Activated CD4-positive, alpha-beta memory T cell treated with anti-CD3 and anti-CD28 coated beads for 36 hours (primary cell): ENCODE measurements around the gene KLHDC2. TPM values are rescaled to one million over a fixed set of nuclear protein-coding genes. Genes with fewer than 3 reads are reported as not detected.
A peak's percentile ranks its signal among the peaks of the same experiment; 100 is the strongest.
"Not testable (repeated sequence)": the region's sequence is repeated elsewhere in the genome, so short reads cannot be mapped to it uniquely, and the experiment has no call there.

Experiments used
- CTCF ChIA-PET: fragments of 350-600 bp; sonication (Branson Sonifier 250); formaldehyde crosslinking; loops from one replicate; lab custom pipeline; 2021; ENCODE audit warnings: antibody characterized with exemption, inconsistent platforms; lab: Charles Lee
- POLR2A ChIA-PET: fragments of 350-600 bp; sonication (Branson Sonifier 250); formaldehyde crosslinking; loops from one replicate; lab custom pipeline; 2021; ENCODE audit warnings: antibody characterized with exemption; lab: Charles Lee
- DNase-seq: peaks from one replicate; pipeline ENCODE4 v3.0.0-alpha.2; 2020
- H3K27ac Mint-ChIP-seq: one replicate; pipeline ENCODE4 v1.8.0; 2021; ENCODE audit warnings: mixed read lengths
- H3K27me3 Mint-ChIP-seq: one replicate; pipeline ENCODE4 v1.8.0; 2021; ENCODE audit warnings: mixed read lengths
- H3K36me3 Mint-ChIP-seq: one replicate; pipeline ENCODE4 v1.8.0; 2021; ENCODE audit warnings: mixed read lengths
- H3K4me1 Mint-ChIP-seq: one replicate; pipeline ENCODE4 v1.8.0; 2021; ENCODE audit warnings: low read depth, mixed read lengths
- H3K4me3 Mint-ChIP-seq: one replicate; pipeline ENCODE4 v1.8.0; 2021; ENCODE audit warnings: mild to moderate bottlenecking, mixed read lengths
- H3K9me3 Mint-ChIP-seq: one replicate; pipeline ENCODE4 v1.8.0; 2021; ENCODE audit warnings: mixed read lengths
- intact Hi-C: fragments of 100-400 bp; cut with micrococcal nuclease; formaldehyde crosslinking; loops from one replicate; pipeline ENCODE4 v1.15.1; 2023
- total RNA-seq, 2 experiments: library from RNA; stranded (reverse); gene quantifications; one replicate each; pipeline ENCODE4 v1.2.3, GENCODE V29; 2021

KLHDC2 gene, protein sequence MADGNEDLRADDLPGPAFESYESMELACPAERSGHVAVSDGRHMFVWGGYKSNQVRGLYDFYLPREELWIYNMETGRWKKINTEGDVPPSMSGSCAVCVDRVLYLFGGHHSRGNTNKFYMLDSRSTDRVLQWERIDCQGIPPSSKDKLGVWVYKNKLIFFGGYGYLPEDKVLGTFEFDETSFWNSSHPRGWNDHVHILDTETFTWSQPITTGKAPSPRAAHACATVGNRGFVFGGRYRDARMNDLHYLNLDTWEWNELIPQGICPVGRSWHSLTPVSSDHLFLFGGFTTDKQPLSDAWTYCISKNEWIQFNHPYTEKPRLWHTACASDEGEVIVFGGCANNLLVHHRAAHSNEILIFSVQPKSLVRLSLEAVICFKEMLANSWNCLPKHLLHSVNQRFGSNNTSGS
- 10 to 100 TPM; 27.8 to 28.2 TPM for total RNA-seq

DNA sequence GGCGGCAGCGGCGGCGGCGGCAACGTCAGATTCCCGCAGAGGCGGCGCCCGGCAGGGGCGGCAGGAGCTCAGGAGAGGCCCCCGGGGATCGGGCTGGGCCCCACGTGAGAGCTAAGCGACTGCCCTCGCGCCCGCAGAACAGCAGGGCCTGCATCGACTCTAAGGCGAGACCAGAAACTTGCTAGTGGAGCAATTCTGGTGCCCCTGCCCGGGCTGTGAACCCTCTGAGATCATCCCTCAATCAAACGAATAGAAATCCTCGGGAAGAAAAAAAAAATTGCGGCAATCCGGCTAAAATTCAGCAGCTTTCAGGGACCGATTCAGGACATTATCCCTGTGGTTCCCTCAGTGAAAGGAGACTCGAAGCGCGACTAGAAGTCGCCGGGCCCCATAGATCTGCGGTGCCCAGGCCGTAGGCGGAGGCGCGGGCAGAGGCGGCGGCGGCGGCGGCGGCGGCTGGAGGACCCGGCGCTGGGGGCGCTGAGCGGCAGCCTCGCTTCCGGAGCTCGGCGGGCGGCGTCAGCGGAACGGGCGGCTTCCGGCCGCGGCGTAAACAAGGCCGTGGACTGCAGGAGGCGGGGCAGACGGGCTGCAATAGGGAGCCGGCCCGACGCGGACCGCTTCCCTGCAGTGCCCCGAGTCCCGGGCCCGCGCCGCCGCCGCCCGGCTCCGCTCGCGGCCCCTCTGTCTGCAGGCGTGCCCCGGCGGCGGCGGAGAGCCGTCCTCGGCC is at the start of gene KLHDC2:
Gene KLHDC2, plus strand, starts transcription at position 583 of the 730 bp plus-strand sequence. CDS start 316 bp downstream, outside the sequence.
- no peaks in the 10 kb centered on the region for H3K27me3 Mint-ChIP-seq

DNA sequence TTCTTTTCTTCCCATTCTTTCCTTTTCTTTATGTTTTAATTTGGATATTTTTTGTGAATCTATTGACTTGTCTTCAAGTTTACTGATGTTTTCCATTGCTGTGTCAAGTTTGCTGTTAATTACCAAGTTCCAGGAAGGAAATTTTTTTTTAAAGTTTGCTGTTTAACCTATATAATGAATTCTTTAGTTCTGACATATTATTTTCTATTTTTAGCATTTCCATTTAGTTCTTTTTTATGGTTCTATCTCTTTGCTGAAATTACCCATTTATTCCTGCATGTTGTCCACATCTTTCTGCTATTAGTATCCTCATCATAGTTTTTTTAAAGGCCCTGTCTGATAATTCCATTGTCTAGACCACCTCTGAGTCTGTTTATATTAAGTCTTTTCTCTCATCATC is 47.2 kb upstream of the KLHDC2 start:
- no peak for DNase-seq
- Mint-ChIP-seq H3K27ac (no peak overlapping the region), H3K27me3 (no peaks in the 10 kb centered on the region), H3K4me3 (no peak overlapping the region), H3K4me1 (no peaks in the 10 kb centered on the region), H3K9me3 (no peaks in the 10 kb centered on the region), H3K36me3 (peaks cover 27% of the 10 kb centered on the region)
- intact Hi-C loops: no loop called here
- ChIA-PET POLR2A (no interaction called here), CTCF (no interaction called here)

More for the DNA sequence above, at the start of gene KLHDC2:
- ChIA-PET CTCF (interaction anchor here (0.6 to 4.6 kb wide), 16 partner anchors 15 to 553 kb away, joined by 3 to 63 read pairs (median 4); partner anchors contain the start of genes DNAAF2, KLHDC1 and POLE2), POLR2A (interaction anchor here (0.6 to 3.4 kb wide), 13 partner anchors 75 to 464 kb away, joined by 3 to 40 read pairs (median 5); partner anchors contain the start of genes DNAAF2, KLHDC1, LRR1 and MGAT2)
- Mint-ChIP-seq H3K4me1 (peaks cover 28% of the 10 kb centered on the region), H3K9me3 (no peaks in the 10 kb centered on the region), H3K27ac (peak within 1 kb of the TSS; percentile 100), H3K36me3 (peaks cover 2% of the 10 kb centered on the region), H3K4me3 (peak within 1 kb of the TSS; percentile 88)
- intact Hi-C loops: loop anchor here (1.0 to 10.0 kb wide), 10 partner anchors 74 to 557 kb away; partner anchors contain the start of genes KLHDC1, MGAT2, NEMF and POLE2
- DNase-seq: peak; percentile 94

DNA sequence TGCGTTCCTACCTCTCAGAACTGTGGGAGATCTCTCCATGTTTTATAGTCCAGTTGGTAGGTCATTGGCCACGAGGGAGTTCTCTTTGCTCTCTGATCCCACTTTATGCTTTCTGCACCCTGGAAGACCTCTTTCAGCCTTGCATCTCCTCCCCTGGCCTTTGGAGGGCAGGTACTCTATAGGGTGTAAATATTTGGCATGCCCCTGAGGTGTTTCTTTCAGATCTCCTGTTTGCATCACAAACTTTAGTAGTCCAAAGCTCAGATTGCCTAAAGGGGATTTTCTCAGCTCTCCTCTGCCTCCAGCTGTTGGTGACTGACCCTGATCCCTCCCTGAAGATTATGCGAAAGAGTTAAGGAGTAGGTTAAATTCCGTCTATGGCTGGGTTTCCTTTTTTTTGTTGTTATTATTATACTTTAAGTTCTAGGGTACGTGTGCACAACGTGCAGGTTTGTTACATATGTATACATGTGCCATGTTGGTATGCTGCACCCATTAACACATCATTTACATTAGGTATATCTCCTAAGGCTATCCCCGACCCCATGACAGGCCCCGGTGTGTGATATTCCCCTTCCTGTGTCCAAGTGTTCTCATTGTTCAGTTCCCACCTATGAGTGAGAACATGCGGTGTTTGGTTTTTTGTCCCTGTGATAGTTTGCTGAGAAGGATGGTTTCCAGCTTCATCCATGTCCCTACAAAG is 46.1 kb upstream of the KLHDC2 start:
- intact Hi-C loops, H3K4me3 Mint-ChIP-seq, CTCF ChIA-PET, H3K27ac Mint-ChIP-seq, H3K4me1 Mint-ChIP-seq, POLR2A ChIA-PET, H3K9me3 Mint-ChIP-seq, DNase-seq, H3K27me3 Mint-ChIP-seq: not testable (repeated sequence)
- H3K36me3 Mint-ChIP-seq: peaks cover 25% of the 10 kb centered on the region

DNA sequence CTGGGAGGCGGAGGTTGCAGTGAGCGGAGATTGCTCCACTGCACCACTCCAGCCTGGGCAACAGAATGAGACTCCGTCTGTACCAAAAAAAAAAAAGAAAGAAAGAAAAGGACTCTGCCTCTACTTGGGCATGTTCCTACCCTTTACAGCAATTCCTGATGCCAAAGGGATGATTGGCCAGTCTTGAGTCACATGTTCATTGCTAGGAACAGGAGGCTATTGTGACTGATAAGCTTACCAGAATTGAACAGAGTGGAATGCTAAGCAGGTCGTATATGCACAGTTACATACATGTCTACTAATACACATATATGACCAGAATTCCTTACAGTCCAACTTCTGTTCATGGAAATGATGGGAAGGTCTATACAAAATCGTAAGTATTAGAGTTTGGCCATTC is 40.8 kb upstream of the KLHDC2 start:
- no peak for DNase-seq
- Mint-ChIP-seq H3K36me3 (peaks cover 8% of the 10 kb centered on the region), H3K9me3 (no peaks in the 10 kb centered on the region), H3K4me3 (no peak overlapping the region), H3K4me1 (no peaks in the 10 kb centered on the region), H3K27me3 (no peaks in the 10 kb centered on the region), H3K27ac (no peak overlapping the region)
- ChIA-PET CTCF (no interaction called here), POLR2A (no interaction called here)
- intact Hi-C loops: no loop called here

DNA sequence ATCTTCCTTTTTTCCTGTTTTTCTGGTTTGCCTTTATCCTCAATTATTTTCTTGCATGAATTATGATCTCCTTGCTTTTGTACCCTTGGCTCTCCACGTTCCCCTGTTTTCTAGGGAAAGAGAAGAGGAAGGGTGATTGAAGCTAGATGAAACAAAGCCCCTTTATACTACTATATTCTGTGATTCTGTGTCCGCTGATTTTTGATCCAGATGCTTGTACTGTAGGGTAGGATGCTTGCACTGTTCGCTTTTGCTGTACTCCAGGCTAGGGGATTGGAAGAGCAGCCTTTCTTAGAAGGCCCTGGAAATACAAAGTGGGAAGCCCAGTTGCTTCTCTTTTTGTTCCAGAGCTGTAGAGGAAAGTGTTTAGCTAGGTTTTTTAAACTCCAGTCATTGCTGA is 35.1 kb upstream of the KLHDC2 start:
- Mint-ChIP-seq H3K4me1 (no peaks in the 10 kb centered on the region), H3K36me3 (peaks cover 4% of the 10 kb centered on the region), H3K27ac (no peak overlapping the region), H3K9me3 (no peaks in the 10 kb centered on the region), H3K27me3 (no peaks in the 10 kb centered on the region), H3K4me3 (no peak overlapping the region)
- intact Hi-C loops: no loop called here
- CTCF ChIA-PET: no interaction called here
- DNase-seq: no peak
- POLR2A ChIA-PET: no interaction called here

DNA sequence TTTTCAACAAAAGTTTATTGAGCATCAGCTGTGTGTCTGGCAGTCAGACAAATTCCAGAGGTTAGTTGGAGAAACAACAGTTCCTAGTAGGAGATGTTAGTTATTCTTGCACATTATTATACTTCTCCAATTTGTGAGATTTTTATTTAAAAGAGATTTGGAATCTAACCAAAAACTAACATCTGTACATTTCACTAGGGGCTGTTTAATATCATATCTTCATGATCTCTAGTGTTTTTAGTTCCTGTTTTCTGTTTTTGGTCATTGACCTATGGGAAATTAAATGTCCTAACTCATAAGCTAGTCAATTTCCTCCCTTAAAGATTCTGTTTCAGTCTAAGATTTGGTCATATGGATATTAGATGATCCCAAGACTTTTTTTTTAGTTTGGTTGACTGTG is 34.1 kb upstream of the KLHDC2 start:
- CTCF ChIA-PET: no interaction called here
- H3K36me3 Mint-ChIP-seq: peaks cover 4% of the 10 kb centered on the region
- intact Hi-C loops: no loop called here

DNA sequence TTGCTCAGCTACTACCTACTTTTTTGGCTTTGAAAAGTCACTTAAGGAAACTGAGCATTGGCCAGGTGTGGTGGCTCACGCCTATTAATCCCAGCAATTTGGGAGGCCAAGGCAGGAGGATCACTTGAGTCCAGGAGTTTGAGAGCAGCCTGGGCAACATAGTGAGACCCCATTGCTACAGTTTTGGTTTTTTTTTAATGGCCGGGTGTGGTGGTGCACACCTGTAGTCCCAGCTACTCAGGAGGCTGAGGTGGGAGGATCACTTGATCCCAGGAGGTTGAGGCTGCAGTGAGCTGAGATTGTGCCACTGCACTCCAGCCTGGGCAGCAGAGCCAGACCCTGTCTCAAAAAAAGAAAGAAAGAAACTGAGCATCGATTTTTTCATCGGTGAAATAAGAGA is 32.3 kb upstream of the KLHDC2 start:
- H3K4me3 Mint-ChIP-seq, H3K27me3 Mint-ChIP-seq, H3K4me1 Mint-ChIP-seq, H3K36me3 Mint-ChIP-seq, DNase-seq, POLR2A ChIA-PET, H3K27ac Mint-ChIP-seq, H3K9me3 Mint-ChIP-seq, CTCF ChIA-PET, intact Hi-C loops: not testable (repeated sequence)

More for the DNA sequence above, 34.1 kb upstream of the KLHDC2 start:
- Mint-ChIP-seq H3K4me3 (no peak overlapping the region), H3K4me1 (no peaks in the 10 kb centered on the region), H3K9me3 (no peaks in the 10 kb centered on the region), H3K27me3 (no peaks in the 10 kb centered on the region), H3K27ac (no peak overlapping the region)
- POLR2A ChIA-PET: no interaction called here
- DNase-seq: no peak

GRCh38 chr14:49745191-49745590 is 22.8 kb upstream of the KLHDC2 start:
- CTCF ChIA-PET: no interaction called here
- Mint-ChIP-seq H3K9me3 (no peaks in the 10 kb centered on the region), H3K27me3 (no peaks in the 10 kb centered on the region), H3K4me3 (no peak overlapping the region), H3K4me1 (no peaks in the 10 kb centered on the region), H3K27ac (no peak overlapping the region), H3K36me3 (peaks cover 2% of the 10 kb centered on the region)
- DNase-seq: no peak
- intact Hi-C loops: no loop called here
- POLR2A ChIA-PET: no interaction called here

- H3K4me3 Mint-ChIP-seq, H3K36me3 Mint-ChIP-seq, intact Hi-C loops, CTCF ChIA-PET, H3K27ac Mint-ChIP-seq, H3K9me3 Mint-ChIP-seq, H3K27me3 Mint-ChIP-seq, POLR2A ChIA-PET, H3K4me1 Mint-ChIP-seq, DNase-seq: not testable (repeated sequence)
These were observed 21.5 kb upstream of the KLHDC2 start for GRCh38 chr14:49746476-49746875.

DNA sequence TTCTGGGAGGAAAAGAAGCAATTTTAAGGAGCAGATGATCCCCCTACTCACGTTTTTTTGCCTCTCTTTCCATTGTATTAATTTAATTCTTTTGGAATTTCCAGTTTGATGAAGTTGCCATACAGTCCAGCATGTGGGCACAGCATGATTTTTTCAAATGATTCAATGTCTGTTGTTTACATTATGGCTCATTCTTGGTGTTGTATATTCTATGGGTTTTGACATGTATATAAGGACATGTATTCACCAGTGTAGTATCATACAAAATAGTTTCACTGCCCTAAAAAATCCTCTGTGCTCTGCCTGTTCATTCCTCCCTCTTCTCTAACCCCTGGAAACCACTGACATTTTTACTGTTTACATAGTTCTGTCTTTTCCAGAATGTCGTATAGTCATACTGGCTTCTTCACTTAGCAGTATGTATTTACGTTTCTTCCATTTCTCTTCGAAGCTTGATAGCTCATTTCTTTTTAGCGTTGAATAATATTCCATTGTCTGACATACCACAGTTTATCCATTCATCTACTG is 13.3 kb upstream of the KLHDC2 start:
- Mint-ChIP-seq H3K4me3 (no peak overlapping the region), H3K9me3 (peaks cover 4% of the 10 kb centered on the region), H3K27me3 (no peaks in the 10 kb centered on the region), H3K4me1 (no peaks in the 10 kb centered on the region), H3K36me3 (no peaks in the 10 kb centered on the region), H3K27ac (no peak overlapping the region)
- DNase-seq: no peak
- intact Hi-C loops: no loop called here
- CTCF ChIA-PET: no interaction called here
- POLR2A ChIA-PET: no interaction called here

GRCh38 chr14:49755378-49755777 is 12.6 kb upstream of the KLHDC2 start:
- ChIA-PET CTCF (no interaction called here), POLR2A (no interaction called here)
- intact Hi-C loops: no loop called here
- H3K9me3 Mint-ChIP-seq: peaks cover 4% of the 10 kb centered on the region
- no peak overlapping the region for H3K27ac Mint-ChIP-seq
- no peak overlapping the region for H3K4me3 Mint-ChIP-seq
- no peaks in the 10 kb centered on the region for H3K36me3 Mint-ChIP-seq
- no peaks in the 10 kb centered on the region for H3K4me1 Mint-ChIP-seq
- no peak for DNase-seq
- no peaks in the 10 kb centered on the region for H3K27me3 Mint-ChIP-seq
